Panc1 (cell line): ENCODE data around the gene ADSL.

Source experiments
- SIN3A ChIP-seq: IDR thresholded peaks from 2 replicates; pipeline ENCODE4 v1.6.1; 2012; ENCODE audit warnings: low read depth, mild to moderate bottlenecking, low read length, moderate library complexity, borderline replicate concordance; ENCODE audit not compliant: insufficient read depth
- TF ChIP-seq, protein P1 (sequence below): fragments of 450-650 bp; IDR thresholded peaks from 2 replicates; pipeline ENCODE4 v1.5.1; 2017; ENCODE audit warnings: mild to moderate bottlenecking

GRCh38 chr22:40428796-40429195 lies 82.5 kb downstream of the ADSL start:
- TF ChIP-seq, protein P1, sequence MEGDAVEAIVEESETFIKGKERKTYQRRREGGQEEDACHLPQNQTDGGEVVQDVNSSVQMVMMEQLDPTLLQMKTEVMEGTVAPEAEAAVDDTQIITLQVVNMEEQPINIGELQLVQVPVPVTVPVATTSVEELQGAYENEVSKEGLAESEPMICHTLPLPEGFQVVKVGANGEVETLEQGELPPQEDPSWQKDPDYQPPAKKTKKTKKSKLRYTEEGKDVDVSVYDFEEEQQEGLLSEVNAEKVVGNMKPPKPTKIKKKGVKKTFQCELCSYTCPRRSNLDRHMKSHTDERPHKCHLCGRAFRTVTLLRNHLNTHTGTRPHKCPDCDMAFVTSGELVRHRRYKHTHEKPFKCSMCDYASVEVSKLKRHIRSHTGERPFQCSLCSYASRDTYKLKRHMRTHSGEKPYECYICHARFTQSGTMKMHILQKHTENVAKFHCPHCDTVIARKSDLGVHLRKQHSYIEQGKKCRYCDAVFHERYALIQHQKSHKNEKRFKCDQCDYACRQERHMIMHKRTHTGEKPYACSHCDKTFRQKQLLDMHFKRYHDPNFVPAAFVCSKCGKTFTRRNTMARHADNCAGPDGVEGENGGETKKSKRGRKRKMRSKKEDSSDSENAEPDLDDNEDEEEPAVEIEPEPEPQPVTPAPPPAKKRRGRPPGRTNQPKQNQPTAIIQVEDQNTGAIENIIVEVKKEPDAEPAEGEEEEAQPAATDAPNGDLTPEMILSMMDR: no peak
- TF ChIP-seq SIN3A: no peak
